Thyroid gland (tissue), 4 donors: ENCODE results near the gene KYNU.

Experiments used
- CTCF ChIP-seq, 6 experiments: fragments of 200-600 bp in 3 of 6; fragments of 450-650 bp in 3 of 6; sonication (generic) in 3 of 6; IDR thresholded peaks; one replicate each; pipeline ENCODE4 v1.5.1; 2016 to 2019; ENCODE audit warnings: antibody characterized with exemption in 6 of 6, mild to moderate bottlenecking in 2 of 6, inconsistent platforms in 1 of 6, moderate library complexity in 1 of 6
- POLR2A ChIP-seq, 2 donors: fragments of 450-650 bp; IDR thresholded peaks; one replicate each; pipeline ENCODE4 v1.6.1; 2017; ENCODE audit warnings: antibody characterized with exemption in 2 of 2, mild to moderate bottlenecking in 2 of 2, moderate library complexity in 1 of 2

- TF ChIP-seq CTCF (IDR thresholded peaks at IDR 0.05), result no peak
- no peak for TF ChIP-seq POLR2A (IDR thresholded peaks at IDR 0.05)
Measured at GRCh38 chr2:142991295-142991694, 113.8 kb downstream of the KYNU start.
